Measurements from ENCODE around the gene KRTAP29-1. TPM values are rescaled to one million over a fixed set of nuclear protein-coding genes. Genes with fewer than 3 reads are reported as not detected.
"Not testable (repeated sequence)": the region's sequence is repeated elsewhere in the genome, so short reads cannot be mapped to it uniquely, and the experiment has no call there.

Gene KRTAP29-1
- total and polyA plus RNA-seq, 12 donors = not detected

DNA sequence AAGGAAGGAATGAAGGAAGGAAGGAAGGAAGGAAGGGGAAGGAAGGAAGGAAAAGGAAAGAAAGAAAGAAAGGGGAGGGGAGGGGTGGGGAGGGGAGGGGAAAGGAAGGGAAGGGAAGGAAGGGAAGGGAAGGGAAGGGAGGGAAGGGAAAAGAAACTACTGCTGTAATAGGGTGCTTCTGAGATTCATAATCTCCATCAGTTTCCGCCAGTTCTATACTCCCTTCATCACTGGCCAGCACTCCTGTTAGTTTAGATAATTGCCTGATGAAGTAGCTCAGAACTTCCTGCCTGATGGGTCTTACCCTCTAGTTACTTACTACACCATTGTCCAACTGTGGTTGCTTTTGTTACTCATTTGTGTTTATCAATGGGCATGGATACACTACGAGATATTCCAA is 39.4 kb downstream of the KRTAP29-1 start:
- TF ChIP-seq, protein P1, sequence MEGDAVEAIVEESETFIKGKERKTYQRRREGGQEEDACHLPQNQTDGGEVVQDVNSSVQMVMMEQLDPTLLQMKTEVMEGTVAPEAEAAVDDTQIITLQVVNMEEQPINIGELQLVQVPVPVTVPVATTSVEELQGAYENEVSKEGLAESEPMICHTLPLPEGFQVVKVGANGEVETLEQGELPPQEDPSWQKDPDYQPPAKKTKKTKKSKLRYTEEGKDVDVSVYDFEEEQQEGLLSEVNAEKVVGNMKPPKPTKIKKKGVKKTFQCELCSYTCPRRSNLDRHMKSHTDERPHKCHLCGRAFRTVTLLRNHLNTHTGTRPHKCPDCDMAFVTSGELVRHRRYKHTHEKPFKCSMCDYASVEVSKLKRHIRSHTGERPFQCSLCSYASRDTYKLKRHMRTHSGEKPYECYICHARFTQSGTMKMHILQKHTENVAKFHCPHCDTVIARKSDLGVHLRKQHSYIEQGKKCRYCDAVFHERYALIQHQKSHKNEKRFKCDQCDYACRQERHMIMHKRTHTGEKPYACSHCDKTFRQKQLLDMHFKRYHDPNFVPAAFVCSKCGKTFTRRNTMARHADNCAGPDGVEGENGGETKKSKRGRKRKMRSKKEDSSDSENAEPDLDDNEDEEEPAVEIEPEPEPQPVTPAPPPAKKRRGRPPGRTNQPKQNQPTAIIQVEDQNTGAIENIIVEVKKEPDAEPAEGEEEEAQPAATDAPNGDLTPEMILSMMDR (IDR thresholded peaks at IDR 0.05) = no peak
- Histone ChIP-seq H3K9me3 (no peaks in the 10 kb centered on the region), H3K27me3 (peaks cover 0 to 41% (median 18%) of the 10 kb centered on the region in 7 donors), H3K27ac (no peak overlapping the region), H3K4me3 (no peak overlapping the region), H3K36me3 (no peaks in the 10 kb centered on the region), H3K4me1 (no peaks in the 10 kb centered on the region)
- intact Hi-C loops (cut with DNase I) = no loop called here
- WGBS, 2 donors = 79 to 84% methylated on average over 2 of the region's 2 CpGs
- DNase-seq (no peak), ATAC-seq (no peak)

DNA sequence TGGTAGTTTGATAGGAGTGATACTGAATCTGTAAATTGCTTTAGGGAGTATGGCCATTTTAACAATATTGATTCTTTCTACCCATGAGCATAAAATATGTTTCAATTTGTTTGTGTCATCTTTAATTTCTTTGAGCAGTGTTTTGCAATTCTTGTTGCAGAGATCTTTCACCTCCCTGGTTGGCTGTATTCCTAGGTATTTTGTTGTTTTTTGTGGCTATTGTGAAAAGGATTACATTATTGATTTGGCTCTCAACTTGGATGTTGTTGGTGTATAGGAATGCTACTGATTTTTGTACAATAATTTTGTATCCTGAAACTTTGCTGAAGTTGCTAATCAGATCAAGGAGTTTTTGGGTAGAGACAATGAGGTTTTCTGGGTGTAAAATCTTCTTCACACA is 44.2 kb downstream of the KRTAP29-1 start:
- Histone ChIP-seq H3K4me3 (no peak overlapping the region), H3K27ac (no peak overlapping the region), H3K27me3 (peaks cover 0 to 49% (median 32%) of the 10 kb centered on the region in 7 donors), H3K4me1 (no peaks in the 10 kb centered on the region), H3K36me3 (no peaks in the 10 kb centered on the region), H3K9me3 (no peaks in the 10 kb centered on the region)
- intact Hi-C loops (cut with DNase I) = no loop called here
- TF ChIP-seq, protein P1 (IDR thresholded peaks at IDR 0.05) = no peak
- no peak for ATAC-seq
- DNase-seq = no peak

DNA sequence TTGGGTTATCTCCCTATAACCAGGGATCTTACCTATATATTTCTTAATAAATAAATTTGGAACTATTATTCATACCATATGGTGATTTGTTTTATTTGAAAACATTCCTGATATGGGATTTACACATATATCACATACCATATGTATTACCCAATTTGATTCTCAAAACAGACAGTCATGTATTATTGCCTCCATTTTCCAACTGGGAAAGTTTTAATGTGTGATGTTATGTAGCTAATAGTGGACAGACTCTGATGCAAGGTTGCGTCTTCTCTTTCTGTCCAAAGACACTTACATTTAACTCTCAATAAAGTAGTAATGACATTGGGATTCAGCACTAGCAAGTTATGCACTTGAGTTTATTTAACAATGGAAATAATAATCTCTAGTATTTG is 46.4 kb downstream of the KRTAP29-1 start:
- no peaks in the 10 kb centered on the region for H3K36me3 ChIP-seq
- intact Hi-C loops (cut with DNase I) = no loop called here
- H3K9me3 ChIP-seq = no peaks in the 10 kb centered on the region
- TF ChIP-seq, protein P1 (IDR thresholded peaks at IDR 0.05) = no peak
- WGBS, 2 donors = 95 to 98% methylated on average over 1 of the region's 1 CpG
- no peak overlapping the region for H3K27ac ChIP-seq
- peaks cover 0 to 58% (median 40%) of the 10 kb centered on the region in 7 donors for H3K27me3 ChIP-seq
- DNase-seq (no peak), ATAC-seq (no peak)
- H3K4me1 ChIP-seq = no peaks in the 10 kb centered on the region
- H3K4me3 ChIP-seq = no peak overlapping the region

DNA sequence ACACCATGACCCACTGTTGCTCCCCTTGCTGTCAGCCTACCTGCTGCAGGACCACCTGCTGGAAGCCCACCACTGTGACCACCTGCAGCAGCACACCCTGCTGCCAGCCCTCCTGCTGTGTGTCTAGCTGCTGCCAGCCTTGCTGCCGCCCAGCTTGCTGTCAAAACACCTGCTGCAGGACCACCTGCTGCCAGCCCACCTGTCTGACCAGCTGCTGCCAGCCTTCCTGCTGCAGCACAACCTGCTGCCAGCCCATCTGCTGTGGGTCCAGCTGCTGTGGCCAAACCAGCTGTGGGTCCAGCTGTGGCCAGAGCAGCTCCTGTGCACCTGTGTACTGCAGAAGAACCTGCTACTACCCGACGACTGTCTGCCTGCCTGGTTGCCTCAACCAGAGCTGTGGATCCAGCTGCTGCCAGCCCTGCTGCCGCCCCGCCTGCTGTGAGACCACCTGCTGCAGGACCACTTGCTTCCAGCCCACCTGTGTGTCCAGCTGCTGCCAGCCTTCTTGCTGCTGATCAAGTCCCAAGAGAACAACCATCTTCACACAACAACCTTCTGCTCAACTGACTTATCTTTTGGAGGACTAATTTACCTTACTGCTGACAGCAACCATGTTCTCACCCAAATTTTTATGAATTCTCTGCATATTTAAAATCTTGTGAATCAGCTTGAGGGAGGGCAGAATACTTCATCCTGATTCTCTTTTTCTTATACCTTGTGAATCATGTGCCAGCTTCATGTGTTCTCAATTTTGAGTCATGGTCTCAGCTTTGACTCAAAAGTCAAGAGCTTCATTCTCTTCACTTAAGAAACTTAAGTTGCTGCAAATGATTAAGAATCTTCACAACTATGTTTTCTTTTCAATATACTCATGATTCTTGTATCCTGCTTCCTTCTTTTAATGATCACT is 47.0 kb downstream of the KRTAP29-1 start, which contains the start of gene KRTAP9-9:
Gene KRTAP9-9, plus strand, starts transcription at position 4 of the 910 bp plus-strand sequence.
- 69 to 73% methylated on average over 5 of the region's 5 CpGs for WGBS, 2 donors
- H3K4me1 ChIP-seq; intact Hi-C loops (cut with DNase I); H3K36me3 ChIP-seq; ATAC-seq; H3K4me3 ChIP-seq; H3K9me3 ChIP-seq; DNase-seq; H3K27ac ChIP-seq: not testable (repeated sequence)
- H3K27me3 ChIP-seq = peaks cover 0 to 60% (median 41%) of the 10 kb centered on the region in 7 donors

DNA sequence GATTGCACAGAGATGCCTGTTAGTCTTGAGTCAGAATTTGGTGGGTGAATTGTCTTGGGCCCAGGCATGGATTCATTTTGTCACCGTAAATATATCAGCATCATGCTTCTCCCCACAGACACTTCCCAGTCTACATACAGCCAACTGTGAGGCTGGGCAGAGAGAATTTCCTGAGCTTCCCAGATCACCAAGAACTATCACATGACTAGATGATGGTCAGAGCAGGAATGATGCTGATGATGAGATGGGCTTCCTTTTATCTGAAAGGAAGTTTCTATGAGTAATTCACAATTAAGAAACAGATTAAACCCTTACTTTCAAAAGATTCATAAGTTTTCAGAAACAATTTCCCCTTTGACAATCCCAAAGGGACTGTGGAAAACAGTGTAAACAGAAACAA is 47.8 kb downstream of the KRTAP29-1 start:
- ATAC-seq = no peak
- Histone ChIP-seq H3K27me3 (peaks cover 0 to 58% (median 41%) of the 10 kb centered on the region in 7 donors), H3K9me3 (no peaks in the 10 kb centered on the region), H3K36me3 (no peaks in the 10 kb centered on the region), H3K4me3 (no peak overlapping the region), H3K27ac (no peak overlapping the region), H3K4me1 (no peaks in the 10 kb centered on the region)
- TF ChIP-seq, protein P1 (IDR thresholded peaks at IDR 0.05) = no peak
- intact Hi-C loops (cut with DNase I) = no loop called here
- WGBS, 2 donors = 0 to 59% methylated on average over 1 of the region's 1 CpG
- DNase-seq = no peak
